Measurements from ENCODE around the gene VAC14.

- no peak for TF ChIP-seq CTCF (IDR thresholded peaks at IDR 0.05)
- TF ChIP-seq POLR2A (IDR thresholded peaks at IDR 0.05) = no peak
Measured at GRCh38 chr16:70774261-70774660, 26.7 kb downstream of the VAC14 start.
